ENCODE results near the gene FBXO9. TPM values are rescaled to one million over a fixed set of nuclear protein-coding genes. Genes with fewer than 3 reads are reported as not detected.

The FBXO9 gene
- total RNA-seq, 1 donor from 2014 or later = 72.5 TPM

- Mint-ChIP-seq H3K36me3 (ENCODE audit: low read depth) (no peaks in the 10 kb centered on the region), H3K27me3 (ENCODE audit: low read depth) (peaks cover 6% of the 10 kb centered on the region), H3K27ac (ENCODE audit: unreplicated experiment) (no peak overlapping the region), H3K4me3 (ENCODE audit: unreplicated experiment) (no peak overlapping the region), H3K4me1 (ENCODE audit: low read depth) (peaks cover 5% of the 10 kb centered on the region), H3K9me3 (ENCODE audit: low read depth) (no peaks in the 10 kb centered on the region)
- no peak for DNase-seq (ENCODE audit: low spot score)
- TF ChIP-seq CTCF (IDR thresholded peaks at IDR 0.05) = no peak
Measured at GRCh38 chr6:53125276-53125675, 60.1 kb downstream of the FBXO9 start.

GRCh38 chr6:53128842-53129241 lies 63.6 kb downstream of the FBXO9 start:
- Mint-ChIP-seq H3K9me3 (ENCODE audit: low read depth) (no peaks in the 10 kb centered on the region), H3K27ac (ENCODE audit: unreplicated experiment) (no peak overlapping the region), H3K36me3 (ENCODE audit: low read depth) (no peaks in the 10 kb centered on the region), H3K27me3 (ENCODE audit: low read depth) (peaks cover 11% of the 10 kb centered on the region), H3K4me1 (ENCODE audit: low read depth) (no peaks in the 10 kb centered on the region), H3K4me3 (ENCODE audit: unreplicated experiment) (no peak overlapping the region)
- no peak for DNase-seq (ENCODE audit: low spot score)
- TF ChIP-seq CTCF (IDR thresholded peaks at IDR 0.05) = no peak

- peaks cover 11% of the 10 kb centered on the region for H3K27me3 Mint-ChIP-seq (ENCODE audit: low read depth)
- DNase-seq (ENCODE audit: low spot score) = no peak
- no peak overlapping the region for H3K4me3 Mint-ChIP-seq (ENCODE audit: unreplicated experiment)
- H3K36me3 Mint-ChIP-seq (ENCODE audit: low read depth) = no peaks in the 10 kb centered on the region
- no peak for TF ChIP-seq CTCF (IDR thresholded peaks at IDR 0.05)
- H3K4me1 Mint-ChIP-seq (ENCODE audit: low read depth) = peaks cover under 1% of the 10 kb centered on the region
- H3K27ac Mint-ChIP-seq (ENCODE audit: unreplicated experiment) = no peak overlapping the region
- H3K9me3 Mint-ChIP-seq (ENCODE audit: low read depth) = no peaks in the 10 kb centered on the region
Measured at GRCh38 chr6:53130569-53131290, 65.5 kb downstream of the FBXO9 start.

- no peak for TF ChIP-seq CTCF (IDR thresholded peaks at IDR 0.05)
- peaks cover 8% of the 10 kb centered on the region for H3K27me3 Mint-ChIP-seq (ENCODE audit: low read depth)
- DNase-seq (ENCODE audit: low spot score) = no peak
- no peaks in the 10 kb centered on the region for H3K9me3 Mint-ChIP-seq (ENCODE audit: low read depth)
- no peak overlapping the region for H3K4me3 Mint-ChIP-seq (ENCODE audit: unreplicated experiment)
- H3K4me1 Mint-ChIP-seq (ENCODE audit: low read depth) = peaks cover 3% of the 10 kb centered on the region
- no peaks in the 10 kb centered on the region for H3K36me3 Mint-ChIP-seq (ENCODE audit: low read depth)
- no peak overlapping the region for H3K27ac Mint-ChIP-seq (ENCODE audit: unreplicated experiment)
Measured at GRCh38 chr6:53133961-53134360, 68.8 kb downstream of the FBXO9 start.

GRCh38 chr6:53134601-53135235 lies 69.5 kb downstream of the FBXO9 start:
- no peak overlapping the region for H3K4me3 Mint-ChIP-seq (ENCODE audit: unreplicated experiment)
- H3K27ac Mint-ChIP-seq (ENCODE audit: unreplicated experiment) = no peak overlapping the region
- no peak for TF ChIP-seq CTCF (IDR thresholded peaks at IDR 0.05)

More at GRCh38 chr6:53134601-53135235, 69.5 kb downstream of the FBXO9 start:
- Mint-ChIP-seq H3K9me3 (ENCODE audit: low read depth) (no peaks in the 10 kb centered on the region), H3K27me3 (ENCODE audit: low read depth) (peaks cover 6% of the 10 kb centered on the region), H3K4me1 (ENCODE audit: low read depth) (peaks cover 3% of the 10 kb centered on the region), H3K36me3 (ENCODE audit: low read depth) (no peaks in the 10 kb centered on the region)
- no peak for DNase-seq (ENCODE audit: low spot score)

Measured in chondrocyte (in vitro differentiated cells).